ENCODE data around the gene TMEM107.

TMEM107 gene

GRCh38 chr17:8128125-8128784 is 47.9 kb downstream of the TMEM107 start:
- no peak for DNase-seq

DNA sequence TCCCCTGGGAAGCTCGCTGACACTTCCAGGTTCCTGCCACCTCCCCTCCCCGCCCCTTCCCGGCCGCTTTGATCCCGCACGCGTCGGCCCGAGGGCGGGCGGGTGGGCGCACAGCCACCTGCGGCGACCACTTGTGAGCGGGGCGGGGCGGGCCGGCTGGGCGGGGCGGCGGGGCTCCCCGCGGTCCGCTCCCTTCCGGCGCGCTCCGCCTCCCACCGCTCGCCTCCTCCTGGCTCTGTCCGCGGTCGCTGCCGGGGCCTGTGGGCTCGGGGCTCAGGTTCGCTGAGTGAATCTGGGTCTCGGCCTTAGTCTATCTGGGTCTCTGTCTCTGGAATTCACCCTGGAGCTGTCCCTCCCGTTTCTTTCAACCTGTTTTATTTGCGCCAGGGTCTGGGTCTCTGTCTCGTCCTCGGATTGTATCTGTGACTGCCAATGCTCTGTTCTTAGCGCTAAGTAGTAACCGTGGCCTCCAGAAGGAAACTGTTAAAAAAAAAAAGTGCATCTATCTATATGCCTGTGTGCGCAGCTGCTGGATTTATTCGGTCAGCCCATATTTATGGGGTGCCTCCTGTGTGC is 49.6 kb downstream of the TMEM107 start:
- peak in 1 of 2 experiments; percentile 42 for DNase-seq

GRCh38 chr17:8125947-8126490 is 50.2 kb downstream of the TMEM107 start:
- DNase-seq: peak in 1 of 2 experiments; percentile 35

DNA sequence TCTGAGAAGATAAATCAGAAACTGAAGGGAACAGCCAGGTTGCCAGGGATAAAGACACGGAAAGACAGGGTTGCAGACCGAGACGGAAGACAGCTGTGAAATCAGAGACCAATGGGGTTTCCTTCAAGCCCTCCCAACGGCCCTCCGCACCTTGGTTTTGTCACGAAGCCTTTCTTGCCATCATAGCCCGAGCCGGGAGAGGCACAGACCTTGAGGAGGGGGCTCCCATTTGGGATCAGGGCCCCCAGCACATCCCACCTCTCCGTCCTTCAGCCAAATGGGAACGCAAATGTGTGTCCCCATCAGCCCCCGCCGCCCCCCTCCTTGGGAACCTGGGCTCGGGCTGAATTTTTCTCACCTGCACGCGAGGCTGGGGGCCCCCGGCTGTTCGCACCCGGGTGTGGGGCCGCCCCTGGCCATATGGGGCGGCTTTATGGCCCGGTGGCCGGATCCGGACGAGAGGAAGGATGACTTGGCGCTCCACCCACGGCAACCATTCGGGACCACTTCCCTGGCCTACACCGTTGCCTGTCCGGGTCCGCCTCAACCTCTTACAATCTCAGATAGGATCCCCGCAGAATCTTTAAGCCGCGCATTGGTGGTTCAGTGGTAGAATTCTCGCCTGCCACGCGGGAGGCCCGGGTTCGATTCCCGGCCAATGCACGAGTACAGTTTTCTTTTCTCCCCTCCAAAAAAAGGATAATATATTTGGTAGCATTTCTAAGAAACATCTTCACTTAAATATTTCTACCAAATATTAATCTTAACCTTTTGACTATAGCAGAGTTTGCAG is 50.8 kb downstream of the TMEM107 start:
- DNase-seq: peak in 1 of 2 experiments; percentile 47

DNA sequence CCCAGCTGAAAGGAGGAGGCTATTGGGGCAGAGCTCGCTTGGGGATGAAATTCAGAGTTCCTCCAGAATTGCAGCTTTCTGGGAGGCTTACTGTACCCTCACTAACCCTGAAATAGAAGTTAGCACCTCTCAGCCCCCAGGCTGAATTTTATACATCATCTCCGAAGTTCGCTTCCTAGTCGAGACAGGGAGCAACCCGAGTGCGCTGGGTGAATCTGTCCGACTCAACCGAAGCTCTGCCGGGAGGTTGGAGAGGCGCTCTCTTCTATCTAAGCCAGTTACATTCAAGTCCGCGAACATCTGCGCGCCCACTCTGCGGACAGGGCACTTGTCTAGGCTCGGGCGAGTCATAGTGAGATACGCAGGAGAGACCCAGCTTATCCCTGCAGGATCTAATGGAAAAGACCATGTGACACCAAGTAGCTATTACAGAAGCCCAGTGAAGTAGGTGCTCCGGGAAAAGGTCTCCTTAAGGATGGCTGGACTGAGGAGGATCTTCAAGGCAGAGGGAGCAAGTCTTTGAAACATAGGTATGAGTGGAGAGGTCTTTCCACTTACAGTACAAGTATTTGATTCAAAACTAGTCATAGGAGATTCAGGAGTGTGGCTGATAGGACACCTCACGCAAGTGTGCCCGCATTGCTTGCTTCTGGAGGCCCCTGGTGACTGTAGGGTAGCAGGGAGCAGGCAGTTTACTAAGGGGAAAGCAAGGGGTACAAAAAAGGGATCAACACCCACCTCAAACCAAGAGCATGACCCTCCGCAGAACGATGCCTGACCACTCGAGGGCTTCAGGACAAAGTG is 51.6 kb downstream of the TMEM107 start:
- peak in 1 of 2 experiments; percentile 42 for DNase-seq

DNA sequence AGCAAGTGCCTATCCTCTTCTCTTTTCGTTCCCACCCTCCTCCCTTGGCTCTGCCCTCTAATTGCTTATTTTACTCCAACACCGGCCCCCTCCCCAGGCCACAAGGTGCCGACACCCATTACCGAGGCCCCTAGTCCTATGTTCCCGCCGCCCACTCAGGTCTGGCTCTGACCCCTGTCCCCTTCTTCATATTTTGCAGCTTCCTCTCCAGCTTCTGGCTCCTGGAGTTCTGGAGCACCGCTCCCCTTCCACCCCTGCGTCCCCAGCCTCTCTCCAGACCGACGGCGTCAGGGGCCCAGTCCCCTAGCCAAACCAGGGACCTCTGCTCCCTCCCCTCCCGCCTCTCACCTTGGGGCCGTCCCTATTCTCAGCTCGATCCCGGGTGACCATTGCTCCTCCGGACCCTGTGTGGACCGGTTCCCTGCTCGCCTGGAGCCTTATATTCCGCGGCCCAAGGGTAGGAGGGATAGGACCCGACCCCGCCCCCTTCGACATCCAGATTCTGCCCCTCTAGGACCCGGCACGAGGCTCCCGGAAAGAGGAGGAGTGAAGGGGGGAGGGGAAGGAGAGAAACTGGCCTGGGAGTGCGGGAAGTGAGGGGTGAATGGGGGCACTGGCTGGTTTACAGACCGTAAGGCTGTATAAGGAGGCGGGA is 52.4 kb downstream of the TMEM107 start, which contains the start of gene HES7:
Gene HES7 (minus strand): TSS at position 412 of the 655 bp plus-strand sequence. CDS start 22 bp downstream, at position 390.
- DNase-seq: peak in 1 of 2 experiments; percentile 23

DNA sequence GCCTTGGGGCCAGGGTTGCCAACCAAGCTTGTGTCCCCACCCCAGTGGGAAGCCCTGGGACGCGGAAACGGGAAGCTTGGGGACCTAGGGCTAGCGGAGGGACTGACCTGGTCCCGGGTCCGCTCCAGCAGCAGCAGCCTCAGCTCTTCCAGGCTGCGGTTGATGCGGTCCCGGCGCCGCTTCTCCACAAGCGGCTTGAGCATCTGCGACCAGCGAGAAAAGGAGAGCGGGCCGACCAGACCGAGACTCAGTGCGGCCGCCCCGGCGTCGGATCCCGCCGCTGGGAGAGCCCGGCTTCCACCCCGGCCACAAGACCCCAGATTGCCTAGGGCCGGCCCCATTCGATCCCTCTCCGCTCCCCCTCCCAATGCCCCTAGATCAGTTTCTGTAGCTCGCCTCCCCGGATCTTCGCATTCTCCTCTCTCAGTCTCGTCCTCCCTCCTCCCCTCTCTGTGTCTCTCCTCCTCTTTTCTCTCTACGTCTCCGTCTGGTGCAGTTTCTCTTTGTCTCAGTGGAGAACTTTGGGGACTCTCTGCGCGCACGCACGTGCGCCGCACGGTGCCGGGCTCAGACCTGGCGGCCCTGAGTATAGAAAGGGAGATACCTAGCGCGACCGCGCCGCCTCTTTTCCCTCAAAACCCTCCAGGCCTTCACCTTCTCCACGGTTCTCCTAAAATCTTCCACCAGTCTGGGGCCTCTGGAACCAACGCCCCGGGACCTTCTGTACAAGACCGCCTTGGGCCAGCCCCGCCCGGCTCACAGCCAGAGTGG is 53.1 kb downstream of the TMEM107 start:
- no peak for DNase-seq
